Endodermal cell (in vitro differentiated cells): ENCODE results near the gene ATP12A. TPM values are rescaled to one million over a fixed set of nuclear protein-coding genes. Genes with fewer than 3 reads are reported as not detected.

Source experiments
- DNase-seq: peaks from one replicate; pipeline ENCODE4 v3.0.0-alpha.2; 2017
- H3K27ac ChIP-seq: 2 replicates; pipeline ENCODE4 v1.5.1; 2013; ENCODE audit warnings: mild to moderate bottlenecking, low read depth, low read length, moderate library complexity
- H3K27me3 ChIP-seq: 2 replicates; pipeline ENCODE4 v1.6.1; 2013; ENCODE audit warnings: mild to moderate bottlenecking, low read length, moderate library complexity; ENCODE audit not compliant: insufficient read depth, control insufficient read depth, poor library complexity, severe bottlenecking
- H3K36me3 ChIP-seq: 2 replicates; pipeline ENCODE4 v1.7.0; 2013; ENCODE audit warnings: mild to moderate bottlenecking, low read length, moderate library complexity; ENCODE audit not compliant: control insufficient read depth, insufficient read depth
- H3K4me1 ChIP-seq: one replicate; pipeline ENCODE4 v1.7.0; 2013; ENCODE audit warnings: low read length; ENCODE audit not compliant: control insufficient read depth, insufficient read depth
- H3K4me3 ChIP-seq: 2 replicates; pipeline ENCODE4 v1.5.1; 2013; ENCODE audit warnings: mild to moderate bottlenecking, low read length, moderate library complexity
- H3K9ac ChIP-seq: 2 replicates; pipeline ENCODE4 v1.6.1; 2013; ENCODE audit warnings: mild to moderate bottlenecking, low read length, moderate library complexity; ENCODE audit not compliant: poor library complexity, severe bottlenecking; ENCODE audit errors: extremely low read depth
- H3K9me3 ChIP-seq: 2 replicates; pipeline ENCODE4 v1.6.1; 2013; ENCODE audit warnings: mild to moderate bottlenecking, low read length, moderate library complexity; ENCODE audit not compliant: control insufficient read depth
- H3K27ac Mint-ChIP-seq: 2 replicates; pipeline ENCODE4 v1.8.0; 2020; ENCODE audit warnings: mixed read lengths
- H3K27me3 Mint-ChIP-seq: 2 replicates; pipeline ENCODE4 v1.8.0; 2021; ENCODE audit warnings: mild to moderate bottlenecking, mixed read lengths; ENCODE audit not compliant: insufficient read depth
- H3K36me3 Mint-ChIP-seq: 2 replicates; pipeline ENCODE4 v1.8.0; 2020; ENCODE audit warnings: low read depth, mixed read lengths
- H3K4me1 Mint-ChIP-seq: 2 replicates; pipeline ENCODE4 v1.8.0; 2020; ENCODE audit warnings: mixed read lengths
- H3K4me3 Mint-ChIP-seq: 2 replicates; pipeline ENCODE4 v1.8.0; 2020; ENCODE audit warnings: mild to moderate bottlenecking, moderate library complexity, mixed read lengths
- H3K9me3 Mint-ChIP-seq: 2 replicates; pipeline ENCODE4 v1.8.0; 2020; ENCODE audit warnings: mild to moderate bottlenecking, mixed read lengths
- CTCF ChIP-seq: fragments of 200-600 bp; sonication (generic); conservative IDR thresholded peaks from 2 replicates; pipeline ENCODE4 v1.5.0; 2021; ENCODE audit warnings: antibody characterized with exemption, mild to moderate bottlenecking
- WGBS, 2 experiments: methylation state at CpG; one replicate each; pipeline versions ENCODE4 v1.1.5 to v1.1.7; 2013; ENCODE audit warnings: missing lambda C conversion rate in 2 of 2, mixed read lengths in 1 of 2; ENCODE audit not compliant: insufficient coverage in 1 of 2, insufficient read length in 1 of 2; 5-methylcytosine and 5-hydroxymethylcytosine counted together
- total RNA-seq, 2 donors: library from RNA; stranded (reverse); fragmentation: NEBNext Ultra II Directional in 1 of 2; extraction: Animal tissue kit (Norgen Biotek cat#: 25700) in 1 of 2; gene quantifications; 2 replicates in 1 of 2; 3 replicates in 1 of 2; pipeline ENCODE4 v1.2.1, GENCODE V29; 2021

ATP12A gene
- total RNA-seq, 2 donors from 2014 or later, result 4.9 to 10.5 TPM

- no peaks in the 10 kb centered on the region for H3K36me3 ChIP-seq
- Mint-ChIP-seq H3K27me3 (peaks cover 43% of the 10 kb centered on the region), H3K27ac (no peak overlapping the region), H3K36me3 (no peaks in the 10 kb centered on the region), H3K4me1 (peaks cover 38% of the 10 kb centered on the region), H3K9me3 (no peaks in the 10 kb centered on the region), H3K4me3 (peak overlapping the region; percentile 56)
- no peak for DNase-seq
- H3K4me3 ChIP-seq, result peak overlapping the region; percentile 58
- no peak overlapping the region for H3K9ac ChIP-seq
- no peaks in the 10 kb centered on the region for H3K9me3 ChIP-seq
- no peak for TF ChIP-seq CTCF
- H3K4me1 ChIP-seq, result peaks cover 6% of the 10 kb centered on the region
- 60 to 61% methylated on average over 15 to 29 of the region's 29 CpGs for WGBS, 2 experiments
- no peak overlapping the region for H3K27ac ChIP-seq
- peaks cover 10% of the 10 kb centered on the region for H3K27me3 ChIP-seq
Measured at GRCh38 chr13:24680921-24681604, 855 bp downstream of the ATP12A start.

- peaks cover 10% of the 10 kb centered on the region for H3K27me3 ChIP-seq
- no peaks in the 10 kb centered on the region for H3K9me3 ChIP-seq
- H3K9me3 Mint-ChIP-seq, result no peaks in the 10 kb centered on the region
- peaks cover 6% of the 10 kb centered on the region for H3K4me1 ChIP-seq
- 91% methylated on average over 1 of the region's 1 CpG; no CpG with 5 or more reads in 1 of the 2 experiments for WGBS, 2 experiments
- no peaks in the 10 kb centered on the region for H3K36me3 Mint-ChIP-seq
- H3K4me1 Mint-ChIP-seq, result peaks cover 33% of the 10 kb centered on the region
- H3K27me3 Mint-ChIP-seq, result peaks cover 41% of the 10 kb centered on the region
- no peaks in the 10 kb centered on the region for H3K36me3 ChIP-seq
- H3K9ac ChIP-seq, result no peak overlapping the region
- no peak overlapping the region for H3K4me3 Mint-ChIP-seq
- TF ChIP-seq CTCF, result no peak
- H3K27ac ChIP-seq, result no peak overlapping the region
- peak overlapping the region; percentile 58 for H3K4me3 ChIP-seq
- H3K27ac Mint-ChIP-seq, result no peak overlapping the region
- no peak for DNase-seq
Measured at GRCh38 chr13:24681930-24682329, 1.7 kb downstream of the ATP12A start.

- Mint-ChIP-seq H3K4me3 (no peak overlapping the region), H3K9me3 (no peaks in the 10 kb centered on the region)
Measured at GRCh38 chr13:24682353-24682752, 2.1 kb downstream of the ATP12A start.

More at GRCh38 chr13:24682353-24682752, 2.1 kb downstream of the ATP12A start:
- H3K4me3 ChIP-seq, result peak overlapping the region; percentile 58
- H3K27ac Mint-ChIP-seq, result no peak overlapping the region
- peaks cover 10% of the 10 kb centered on the region for H3K27me3 ChIP-seq
- DNase-seq, result no peak
- peaks cover 6% of the 10 kb centered on the region for H3K4me1 ChIP-seq
- peaks cover 42% of the 10 kb centered on the region for H3K27me3 Mint-ChIP-seq
- no peaks in the 10 kb centered on the region for H3K36me3 ChIP-seq
- no peak overlapping the region for H3K27ac ChIP-seq
- WGBS, 2 experiments, result 20 to 25% methylated on average over 1 to 2 of the region's 2 CpGs
- H3K4me1 Mint-ChIP-seq, result peaks cover 33% of the 10 kb centered on the region
- no peak for TF ChIP-seq CTCF
- no peaks in the 10 kb centered on the region for H3K9me3 ChIP-seq
- H3K9ac ChIP-seq, result no peak overlapping the region
- H3K36me3 Mint-ChIP-seq, result no peaks in the 10 kb centered on the region
